H1 (cell line): ENCODE data around the gene RNU1-4.
"Not testable (repeated sequence)": the region's sequence is repeated elsewhere in the genome, so short reads cannot be mapped to it uniquely, and the experiment has no call there.

Experiments used
- CHD2 ChIP-seq: IDR thresholded peaks from 2 replicates; pipeline ENCODE4 v1.6.1; 2012; ENCODE audit warnings: low read length, improper control_type of control experiment
- POLR2A ChIP-seq, 2 experiments: IDR thresholded peaks; 1 replicate in 1 of 2; 2 replicates in 1 of 2; pipeline ENCODE4 v1.6.1; 2011; ENCODE audit warnings: low read depth in 2 of 2, low read length in 2 of 2, mild to moderate bottlenecking in 2 of 2; ENCODE audit errors: control extremely low read depth in 1 of 2
- SP1 ChIP-seq: IDR thresholded peaks from 2 replicates; pipeline ENCODE4 v1.6.1; 2011; ENCODE audit warnings: low read depth, low read length
- TEAD4 ChIP-seq: IDR thresholded peaks from 2 replicates; pipeline ENCODE4 v1.6.1; 2012; ENCODE audit warnings: low read depth, low read length, inconsistent platforms, mixed read lengths
- TF ChIP-seq, protein P1 (sequence below), 3 experiments: IDR thresholded peaks; 1 replicate in 2 of 3; 2 replicates in 1 of 3; pipeline versions ENCODE4 v1.5.1 to v1.6.1; 2011; ENCODE audit warnings: low read length in 3 of 3, mild to moderate bottlenecking in 3 of 3, inconsistent platforms in 2 of 3, low read depth in 1 of 3, moderate library complexity in 1 of 3; ENCODE audit not compliant: insufficient read depth in 1 of 3; ENCODE audit errors: control extremely low read depth in 1 of 3
- TF ChIP-seq, protein P2 (sequence below): IDR thresholded peaks from 2 replicates; pipeline ENCODE4 v1.6.1; 2012; ENCODE audit warnings: low read length, inconsistent platforms

DNA sequence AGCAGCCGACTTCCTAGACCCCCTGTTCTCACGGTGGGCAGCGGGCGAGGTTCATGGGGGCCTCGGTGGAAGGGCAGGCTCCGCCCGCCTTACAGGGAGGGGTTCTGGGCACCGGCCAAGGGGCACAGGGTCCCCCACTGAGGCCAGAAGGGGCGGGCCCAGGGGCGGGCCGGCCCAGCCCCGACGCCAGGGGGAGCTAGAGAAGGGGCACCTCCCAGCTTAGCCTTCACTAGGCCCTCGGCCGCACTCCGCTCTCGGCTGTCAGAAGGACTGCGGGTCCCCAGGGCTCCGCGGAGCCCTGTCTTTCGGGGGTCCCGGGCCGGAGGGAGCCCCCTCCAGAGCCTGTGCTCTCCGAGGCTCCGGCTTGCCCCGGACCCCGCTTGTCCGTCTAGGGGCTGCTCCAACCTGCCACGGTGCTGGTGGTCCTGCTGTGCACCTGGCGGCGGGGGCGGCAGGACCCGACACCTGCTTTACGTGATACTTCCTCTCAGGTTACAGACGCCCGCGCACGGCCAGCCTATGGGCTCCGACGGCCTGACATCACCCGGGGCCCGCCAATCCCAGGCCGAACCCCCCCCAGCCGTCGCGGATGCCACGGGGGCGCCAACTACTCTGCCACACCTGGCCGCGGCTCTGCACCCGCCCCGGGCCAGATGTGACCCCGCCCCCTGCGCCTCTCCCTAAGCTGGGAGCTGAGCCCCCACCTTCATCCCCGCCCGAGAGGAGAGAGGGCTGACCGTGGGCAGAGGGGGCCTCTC lies 40.0 kb upstream of the RNU1-4 start:
- TF ChIP-seq, protein P1, sequence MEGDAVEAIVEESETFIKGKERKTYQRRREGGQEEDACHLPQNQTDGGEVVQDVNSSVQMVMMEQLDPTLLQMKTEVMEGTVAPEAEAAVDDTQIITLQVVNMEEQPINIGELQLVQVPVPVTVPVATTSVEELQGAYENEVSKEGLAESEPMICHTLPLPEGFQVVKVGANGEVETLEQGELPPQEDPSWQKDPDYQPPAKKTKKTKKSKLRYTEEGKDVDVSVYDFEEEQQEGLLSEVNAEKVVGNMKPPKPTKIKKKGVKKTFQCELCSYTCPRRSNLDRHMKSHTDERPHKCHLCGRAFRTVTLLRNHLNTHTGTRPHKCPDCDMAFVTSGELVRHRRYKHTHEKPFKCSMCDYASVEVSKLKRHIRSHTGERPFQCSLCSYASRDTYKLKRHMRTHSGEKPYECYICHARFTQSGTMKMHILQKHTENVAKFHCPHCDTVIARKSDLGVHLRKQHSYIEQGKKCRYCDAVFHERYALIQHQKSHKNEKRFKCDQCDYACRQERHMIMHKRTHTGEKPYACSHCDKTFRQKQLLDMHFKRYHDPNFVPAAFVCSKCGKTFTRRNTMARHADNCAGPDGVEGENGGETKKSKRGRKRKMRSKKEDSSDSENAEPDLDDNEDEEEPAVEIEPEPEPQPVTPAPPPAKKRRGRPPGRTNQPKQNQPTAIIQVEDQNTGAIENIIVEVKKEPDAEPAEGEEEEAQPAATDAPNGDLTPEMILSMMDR (IDR thresholded peaks at IDR 0.05; ENCODE audit: control extremely low read depth in 1 of 3, insufficient read depth in 1 of 3, low read depth in 1 of 3, low read length in 3 of 3) = not testable (repeated sequence)
- TF ChIP-seq CHD2; POLR2A (IDR thresholded peaks at IDR 0.05; ENCODE audit: control extremely low read depth in 1 of 2, low read depth in 2 of 2, low read length in 2 of 2); SP1; TEAD4: not testable (repeated sequence)
- TF ChIP-seq, protein P2, sequence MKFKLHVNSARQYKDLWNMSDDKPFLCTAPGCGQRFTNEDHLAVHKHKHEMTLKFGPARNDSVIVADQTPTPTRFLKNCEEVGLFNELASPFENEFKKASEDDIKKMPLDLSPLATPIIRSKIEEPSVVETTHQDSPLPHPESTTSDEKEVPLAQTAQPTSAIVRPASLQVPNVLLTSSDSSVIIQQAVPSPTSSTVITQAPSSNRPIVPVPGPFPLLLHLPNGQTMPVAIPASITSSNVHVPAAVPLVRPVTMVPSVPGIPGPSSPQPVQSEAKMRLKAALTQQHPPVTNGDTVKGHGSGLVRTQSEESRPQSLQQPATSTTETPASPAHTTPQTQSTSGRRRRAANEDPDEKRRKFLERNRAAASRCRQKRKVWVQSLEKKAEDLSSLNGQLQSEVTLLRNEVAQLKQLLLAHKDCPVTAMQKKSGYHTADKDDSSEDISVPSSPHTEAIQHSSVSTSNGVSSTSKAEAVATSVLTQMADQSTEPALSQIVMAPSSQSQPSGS = not testable (repeated sequence)
